ENCODE data around the gene RBM20. TPM values are rescaled to one million over a fixed set of nuclear protein-coding genes. Genes with fewer than 3 reads are reported as not detected.
A peak's percentile ranks its signal among the peaks of the same experiment; 100 is the strongest.

The RBM20 gene
- total and polyA plus RNA-seq, 2 donors, result 1.6 to 3.8 TPM

GRCh38 chr10:110824152-110824441 is 180.0 kb downstream of the RBM20 start:
- peak overlapping the region in 1 of 2 donors; percentile 7 for H3K27ac ChIP-seq (ENCODE audit: low read depth in 1 of 2, low read length in 1 of 2)
- H3K9me3 ChIP-seq (ENCODE audit: control insufficient read depth in 2 of 2, insufficient read depth in 1 of 2, low read length in 1 of 2), result no peaks in the 10 kb centered on the region
- DNase-seq (ENCODE audit: low read depth in 6 of 9, low spot score in 9 of 9), result no peak
- H3K36me3 ChIP-seq (ENCODE audit: control insufficient read depth in 2 of 2, insufficient read depth in 2 of 2, low read length in 1 of 2), result no peaks in the 10 kb centered on the region
- peaks cover 0 to 28% of the 10 kb centered on the region in 2 donors for H3K4me1 ChIP-seq (ENCODE audit: control insufficient read depth in 2 of 2, insufficient read depth in 2 of 2, low read length in 2 of 2)
- H3K27me3 ChIP-seq (ENCODE audit: control insufficient read depth in 2 of 2, insufficient read depth in 1 of 2, low read length in 1 of 2), result no peaks in the 10 kb centered on the region
- H3K4me3 ChIP-seq (ENCODE audit: low read length in 2 of 2), result no peak overlapping the region
- 95% methylated on average over 1 of the region's 1 CpG for WGBS

- H3K4me1 ChIP-seq (ENCODE audit: control insufficient read depth in 2 of 2, insufficient read depth in 2 of 2, low read length in 2 of 2), result peaks cover 0 to 31% of the 10 kb centered on the region in 2 donors
- H3K4me3 ChIP-seq (ENCODE audit: low read length in 2 of 2), result no peak overlapping the region
- H3K27me3 ChIP-seq (ENCODE audit: control insufficient read depth in 2 of 2, insufficient read depth in 1 of 2, low read length in 1 of 2), result no peaks in the 10 kb centered on the region
- DNase-seq (ENCODE audit: low read depth in 6 of 9, low spot score in 9 of 9), result no peak
- H3K36me3 ChIP-seq (ENCODE audit: control insufficient read depth in 2 of 2, insufficient read depth in 2 of 2, low read length in 1 of 2), result no peaks in the 10 kb centered on the region
- 90% methylated on average over 5 of the region's 5 CpGs for WGBS
- no peak overlapping the region for H3K27ac ChIP-seq (ENCODE audit: low read depth in 1 of 2, low read length in 1 of 2)
- no peaks in the 10 kb centered on the region for H3K9me3 ChIP-seq (ENCODE audit: control insufficient read depth in 2 of 2, insufficient read depth in 1 of 2, low read length in 1 of 2)
These were observed 180.5 kb downstream of the RBM20 start for GRCh38 chr10:110824660-110825059.

GRCh38 chr10:110825508-110825907 is 181.4 kb downstream of the RBM20 start:
- H3K9me3 ChIP-seq (ENCODE audit: control insufficient read depth in 2 of 2, insufficient read depth in 1 of 2, low read length in 1 of 2), result no peaks in the 10 kb centered on the region
- WGBS, result 97% methylated on average over 1 of the region's 1 CpG
- H3K27ac ChIP-seq (ENCODE audit: low read depth in 1 of 2, low read length in 1 of 2), result no peak overlapping the region
- H3K4me3 ChIP-seq (ENCODE audit: low read length in 2 of 2), result no peak overlapping the region
- H3K36me3 ChIP-seq (ENCODE audit: control insufficient read depth in 2 of 2, insufficient read depth in 2 of 2, low read length in 1 of 2), result no peaks in the 10 kb centered on the region
- no peaks in the 10 kb centered on the region for H3K27me3 ChIP-seq (ENCODE audit: control insufficient read depth in 2 of 2, insufficient read depth in 1 of 2, low read length in 1 of 2)
- no peak for DNase-seq (ENCODE audit: low read depth in 6 of 9, low spot score in 9 of 9)
- peaks cover 0 to 24% of the 10 kb centered on the region in 2 donors for H3K4me1 ChIP-seq (ENCODE audit: control insufficient read depth in 2 of 2, insufficient read depth in 2 of 2, low read length in 2 of 2)

GRCh38 chr10:110827410-110827809 is 183.3 kb downstream of the RBM20 start:
- no peaks in the 10 kb centered on the region for H3K27me3 ChIP-seq (ENCODE audit: control insufficient read depth in 2 of 2, insufficient read depth in 1 of 2, low read length in 1 of 2)
- H3K4me1 ChIP-seq (ENCODE audit: control insufficient read depth in 2 of 2, insufficient read depth in 2 of 2, low read length in 2 of 2), result peaks cover 0 to 18% of the 10 kb centered on the region in 2 donors
- no peak overlapping the region for H3K4me3 ChIP-seq (ENCODE audit: low read length in 2 of 2)
- no peak overlapping the region for H3K27ac ChIP-seq (ENCODE audit: low read depth in 1 of 2, low read length in 1 of 2)
- no peaks in the 10 kb centered on the region for H3K9me3 ChIP-seq (ENCODE audit: control insufficient read depth in 2 of 2, insufficient read depth in 1 of 2, low read length in 1 of 2)
- WGBS, result 74% methylated on average over 4 of the region's 4 CpGs
- H3K36me3 ChIP-seq (ENCODE audit: control insufficient read depth in 2 of 2, insufficient read depth in 2 of 2, low read length in 1 of 2), result no peaks in the 10 kb centered on the region
- DNase-seq (ENCODE audit: low read depth in 6 of 9, low spot score in 9 of 9), result no peak

- H3K36me3 ChIP-seq (ENCODE audit: control insufficient read depth in 2 of 2, insufficient read depth in 2 of 2, low read length in 1 of 2), result no peaks in the 10 kb centered on the region
- H3K27ac ChIP-seq (ENCODE audit: low read depth in 1 of 2, low read length in 1 of 2), result no peak overlapping the region
- no peak overlapping the region for H3K4me3 ChIP-seq (ENCODE audit: low read length in 2 of 2)
- peaks cover 0 to 19% of the 10 kb centered on the region in 2 donors for H3K4me1 ChIP-seq (ENCODE audit: control insufficient read depth in 2 of 2, insufficient read depth in 2 of 2, low read length in 2 of 2)
- DNase-seq (ENCODE audit: low read depth in 6 of 9, low spot score in 9 of 9), result no peak
- H3K9me3 ChIP-seq (ENCODE audit: control insufficient read depth in 2 of 2, insufficient read depth in 1 of 2, low read length in 1 of 2), result no peaks in the 10 kb centered on the region
- no peaks in the 10 kb centered on the region for H3K27me3 ChIP-seq (ENCODE audit: control insufficient read depth in 2 of 2, insufficient read depth in 1 of 2, low read length in 1 of 2)
- WGBS, result 95% methylated on average over 8 of the region's 8 CpGs
These were observed 183.7 kb downstream of the RBM20 start for GRCh38 chr10:110827875-110828274.

GRCh38 chr10:110828525-110828924 is 184.4 kb downstream of the RBM20 start:
- H3K9me3 ChIP-seq (ENCODE audit: control insufficient read depth in 2 of 2, insufficient read depth in 1 of 2, low read length in 1 of 2), result no peaks in the 10 kb centered on the region
- H3K36me3 ChIP-seq (ENCODE audit: control insufficient read depth in 2 of 2, insufficient read depth in 2 of 2, low read length in 1 of 2), result no peaks in the 10 kb centered on the region
- peaks cover 0 to 22% of the 10 kb centered on the region in 2 donors for H3K4me1 ChIP-seq (ENCODE audit: control insufficient read depth in 2 of 2, insufficient read depth in 2 of 2, low read length in 2 of 2)
- no peak overlapping the region for H3K27ac ChIP-seq (ENCODE audit: low read depth in 1 of 2, low read length in 1 of 2)
- no peaks in the 10 kb centered on the region for H3K27me3 ChIP-seq (ENCODE audit: control insufficient read depth in 2 of 2, insufficient read depth in 1 of 2, low read length in 1 of 2)
- 74% methylated on average over 2 of the region's 2 CpGs for whole genome bisulfite sequencing
- DNase-seq (ENCODE audit: low read depth in 6 of 9, low spot score in 9 of 9), result no peak
- no peak overlapping the region for H3K4me3 ChIP-seq (ENCODE audit: low read length in 2 of 2)

GRCh38 chr10:110829721-110830410 is 185.7 kb downstream of the RBM20 start:
- no peak overlapping the region for H3K4me3 ChIP-seq (ENCODE audit: low read length in 2 of 2)
- H3K27ac ChIP-seq (ENCODE audit: low read depth in 1 of 2, low read length in 1 of 2), result no peak overlapping the region
- H3K9me3 ChIP-seq (ENCODE audit: control insufficient read depth in 2 of 2, insufficient read depth in 1 of 2, low read length in 1 of 2), result no peaks in the 10 kb centered on the region
- 91% methylated on average over 11 of the region's 11 CpGs for WGBS
- no peaks in the 10 kb centered on the region for H3K27me3 ChIP-seq (ENCODE audit: control insufficient read depth in 2 of 2, insufficient read depth in 1 of 2, low read length in 1 of 2)
- no peak for DNase-seq (ENCODE audit: low read depth in 6 of 9, low spot score in 9 of 9)
- H3K4me1 ChIP-seq (ENCODE audit: control insufficient read depth in 2 of 2, insufficient read depth in 2 of 2, low read length in 2 of 2), result peaks cover 6 to 36% of the 10 kb centered on the region in 2 donors
- H3K36me3 ChIP-seq (ENCODE audit: control insufficient read depth in 2 of 2, insufficient read depth in 2 of 2, low read length in 1 of 2), result no peaks in the 10 kb centered on the region

- WGBS, result 94% methylated on average over 13 of the region's 13 CpGs
- no peaks in the 10 kb centered on the region for H3K9me3 ChIP-seq (ENCODE audit: control insufficient read depth in 2 of 2, insufficient read depth in 1 of 2, low read length in 1 of 2)
- peaks cover 6 to 60% of the 10 kb centered on the region in 2 donors for H3K4me1 ChIP-seq (ENCODE audit: control insufficient read depth in 2 of 2, insufficient read depth in 2 of 2, low read length in 2 of 2)
- H3K36me3 ChIP-seq (ENCODE audit: control insufficient read depth in 2 of 2, insufficient read depth in 2 of 2, low read length in 1 of 2), result no peaks in the 10 kb centered on the region
- no peaks in the 10 kb centered on the region for H3K27me3 ChIP-seq (ENCODE audit: control insufficient read depth in 2 of 2, insufficient read depth in 1 of 2, low read length in 1 of 2)
- H3K27ac ChIP-seq (ENCODE audit: low read depth in 1 of 2, low read length in 1 of 2), result peak overlapping the region; percentile 79 to 90
- H3K4me3 ChIP-seq (ENCODE audit: low read length in 2 of 2), result no peak overlapping the region
- no peak for DNase-seq (ENCODE audit: low read depth in 6 of 9, low spot score in 9 of 9)
These were observed 189.3 kb downstream of the RBM20 start for GRCh38 chr10:110833234-110833940.

- H3K27ac ChIP-seq (ENCODE audit: low read depth in 1 of 2, low read length in 1 of 2), result peak overlapping the region; percentile 90 to 91
- no peak overlapping the region for H3K4me3 ChIP-seq (ENCODE audit: low read length in 2 of 2)
- no peaks in the 10 kb centered on the region for H3K27me3 ChIP-seq (ENCODE audit: control insufficient read depth in 2 of 2, insufficient read depth in 1 of 2, low read length in 1 of 2)
- no peaks in the 10 kb centered on the region for H3K36me3 ChIP-seq (ENCODE audit: control insufficient read depth in 2 of 2, insufficient read depth in 2 of 2, low read length in 1 of 2)
- no peak for DNase-seq (ENCODE audit: low read depth in 6 of 9, low spot score in 9 of 9)
- no peaks in the 10 kb centered on the region for H3K9me3 ChIP-seq (ENCODE audit: control insufficient read depth in 2 of 2, insufficient read depth in 1 of 2, low read length in 1 of 2)
- peaks cover 6 to 55% of the 10 kb centered on the region in 2 donors for H3K4me1 ChIP-seq (ENCODE audit: control insufficient read depth in 2 of 2, insufficient read depth in 2 of 2, low read length in 2 of 2)
- 94% methylated on average over 14 of the region's 14 CpGs for WGBS
These were observed 189.9 kb downstream of the RBM20 start for GRCh38 chr10:110833941-110834628.

All from thymus (tissue), 11 donors.